SKM-1 treated with dmso at 0.1 percent for 144 hours (cell line): ENCODE results near the gene RAD51B.

Source experiments
- DNase-seq: peaks from one replicate; lab custom pipeline; 2025; ENCODE audit not compliant: unreplicated experiment; lab: John Stamatoyannopoulos, UW

Gene RAD51B

GRCh38 chr14:68638141-68638999 is 818.8 kb downstream of the RAD51B start:
- DNase-seq: no peak

GRCh38 chr14:68639000-68639757 is 819.6 kb downstream of the RAD51B start:
- no peak for DNase-seq

GRCh38 chr14:68639758-68640574 is 820.4 kb downstream of the RAD51B start:
- DNase-seq: no peak

DNA sequence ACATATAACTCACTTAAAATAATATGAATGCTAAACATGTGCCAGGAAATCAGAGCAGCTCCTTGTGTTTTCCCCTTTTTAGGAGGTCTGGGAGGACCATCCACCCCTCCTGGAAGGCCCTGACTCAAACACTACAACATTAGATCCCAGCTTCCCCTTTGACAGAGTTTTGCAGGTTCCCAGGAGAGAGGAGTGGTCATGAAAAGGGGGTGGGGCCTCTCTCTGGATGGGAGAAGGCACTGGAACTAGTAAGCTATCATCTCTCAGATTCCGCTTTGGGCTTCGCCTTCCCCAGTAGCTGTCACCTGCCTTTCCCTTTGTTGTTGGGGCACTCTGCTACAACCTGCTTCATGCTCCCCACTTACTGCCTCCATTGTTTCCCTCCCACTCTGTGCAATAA is 824.1 kb downstream of the RAD51B start:
- no peak for DNase-seq

GRCh38 chr14:68644101-68644500 is 824.5 kb downstream of the RAD51B start:
- no peak for DNase-seq

DNA sequence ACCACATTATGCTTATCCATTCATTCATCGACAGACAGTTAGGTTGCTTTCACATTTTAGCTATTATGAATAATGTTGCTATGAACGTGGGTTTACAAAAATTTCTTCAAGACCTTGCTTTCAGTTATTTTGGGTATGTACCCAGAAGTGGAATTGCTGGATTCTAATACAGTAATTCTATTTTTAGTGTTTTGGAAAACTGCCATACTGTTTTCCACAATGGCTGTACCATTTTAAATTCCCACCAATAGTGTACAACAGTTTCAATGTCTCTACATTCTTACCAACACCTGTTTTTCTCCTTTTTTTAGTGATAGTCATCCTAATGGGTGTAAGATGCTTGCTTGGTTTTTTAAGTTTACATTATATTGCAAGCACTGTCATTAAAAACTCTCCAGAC is 825.8 kb downstream of the RAD51B start:
- DNase-seq: no peak

DNA sequence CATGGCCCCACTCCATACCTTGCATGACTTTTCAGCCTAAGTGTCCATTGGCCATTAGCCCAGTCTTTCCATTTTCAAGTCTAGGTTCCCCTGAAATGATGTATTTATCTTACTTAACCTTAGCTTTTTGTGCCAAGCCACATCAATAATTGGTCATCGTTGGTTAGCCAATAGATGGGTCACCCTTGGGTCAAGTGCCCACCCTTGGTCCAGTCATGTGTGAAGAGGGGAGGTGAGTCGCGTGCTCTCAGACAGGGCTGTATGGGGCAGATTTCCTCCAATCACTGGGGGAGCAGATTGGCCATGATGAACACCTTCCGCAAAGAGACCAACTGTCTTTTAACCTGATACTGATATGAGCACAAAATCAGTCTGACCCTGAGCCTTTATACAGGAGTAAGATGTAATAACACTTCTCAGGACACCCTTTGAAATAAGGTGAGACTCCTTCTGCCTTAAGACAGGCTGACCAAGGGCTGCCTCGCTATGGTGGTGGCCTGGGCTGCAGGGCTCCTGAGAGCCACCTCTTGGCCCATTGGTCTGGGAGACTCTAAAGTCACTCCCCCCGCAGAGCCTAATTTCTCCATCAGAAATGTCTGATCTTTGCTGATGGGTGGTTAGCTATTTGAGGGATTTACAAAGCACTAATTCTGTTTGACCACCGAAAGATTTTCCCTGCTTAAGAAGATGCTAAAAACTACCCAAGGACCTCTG is 830.1 kb downstream of the RAD51B start:
- DNase-seq: no peak

DNA sequence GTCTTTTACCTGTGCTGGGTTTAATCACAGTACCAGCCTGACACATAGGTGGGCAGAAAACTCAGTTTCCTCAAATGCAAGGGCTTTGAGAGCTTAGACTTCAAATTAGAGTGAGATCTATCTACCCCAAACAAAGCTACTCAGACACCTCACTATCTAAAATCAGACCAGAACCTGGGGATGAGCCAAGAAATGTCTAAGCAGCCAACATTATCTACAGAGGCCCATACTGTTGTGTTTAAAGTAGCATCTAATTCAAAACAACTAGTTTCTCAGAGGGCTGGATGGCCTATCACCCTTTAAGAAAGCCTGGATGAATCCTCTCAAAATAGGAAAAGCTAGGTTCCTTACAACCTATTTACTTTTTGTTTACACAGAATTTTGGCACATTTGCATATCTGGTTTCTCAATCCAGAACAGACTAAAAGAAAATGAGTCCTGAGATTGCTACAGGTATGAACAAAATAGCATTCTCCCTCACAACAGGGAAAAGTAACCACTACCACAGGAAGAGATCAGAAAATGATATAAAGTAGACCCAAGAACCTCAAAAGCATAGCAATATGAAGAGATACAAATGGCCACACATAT is 830.9 kb downstream of the RAD51B start:
- DNase-seq: no peak

- DNase-seq: no peak
Measured at GRCh38 chr14:68651075-68651474, 831.5 kb downstream of the RAD51B start.

GRCh38 chr14:68651652-68652432 is 832.3 kb downstream of the RAD51B start:
- DNase-seq: no peak

GRCh38 chr14:68652433-68652690 is 832.8 kb downstream of the RAD51B start:
- DNase-seq: no peak

DNA sequence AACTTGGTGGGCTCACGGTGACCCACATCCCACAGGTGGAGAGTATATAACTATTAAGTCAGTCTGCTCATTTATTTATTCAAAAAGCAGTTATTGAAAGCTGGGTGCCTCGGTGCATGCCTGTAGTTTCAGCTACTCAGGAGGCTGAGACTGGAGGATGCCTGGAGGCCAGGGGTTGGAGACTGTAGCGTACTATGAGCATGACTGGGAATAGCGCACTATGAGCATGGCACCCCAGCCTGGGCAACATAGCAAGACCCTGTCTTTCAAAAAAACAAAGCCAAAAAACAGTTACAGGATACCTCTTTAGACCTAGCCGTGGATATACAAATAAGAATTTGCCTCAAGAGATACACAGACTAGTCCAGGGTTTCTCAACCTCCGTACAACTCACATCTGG is 833.5 kb downstream of the RAD51B start:
- DNase-seq: no peak

GRCh38 chr14:68653804-68654203 is 834.2 kb downstream of the RAD51B start:
- no peak for DNase-seq

GRCh38 chr14:68654471-68654941 is 834.9 kb downstream of the RAD51B start:
- DNase-seq: no peak

- DNase-seq: no peak
Measured at GRCh38 chr14:68655021-68655831, 835.6 kb downstream of the RAD51B start.

GRCh38 chr14:68655911-68656316 is 836.3 kb downstream of the RAD51B start:
- no peak for DNase-seq

DNA sequence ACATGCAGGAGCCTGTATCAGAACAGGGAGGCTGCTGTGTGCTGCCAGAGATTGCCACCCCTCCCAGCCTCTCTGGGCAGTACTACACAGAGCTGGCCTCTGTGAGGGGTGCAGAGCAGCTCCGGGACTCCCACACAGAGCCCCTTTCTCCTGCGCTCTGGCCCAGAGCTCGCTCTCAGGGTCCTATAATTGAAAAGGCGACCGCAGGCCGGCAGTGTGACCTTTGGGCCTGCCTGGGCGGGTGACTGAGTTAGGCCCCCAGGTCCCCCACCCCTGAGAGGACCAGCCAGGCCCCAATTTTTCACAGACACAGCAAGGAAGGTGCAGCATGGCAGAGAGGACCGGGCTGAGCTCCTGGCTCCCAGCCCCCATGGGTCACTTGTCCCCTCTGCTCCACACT is 836.9 kb downstream of the RAD51B start:
- DNase-seq: no peak

DNA sequence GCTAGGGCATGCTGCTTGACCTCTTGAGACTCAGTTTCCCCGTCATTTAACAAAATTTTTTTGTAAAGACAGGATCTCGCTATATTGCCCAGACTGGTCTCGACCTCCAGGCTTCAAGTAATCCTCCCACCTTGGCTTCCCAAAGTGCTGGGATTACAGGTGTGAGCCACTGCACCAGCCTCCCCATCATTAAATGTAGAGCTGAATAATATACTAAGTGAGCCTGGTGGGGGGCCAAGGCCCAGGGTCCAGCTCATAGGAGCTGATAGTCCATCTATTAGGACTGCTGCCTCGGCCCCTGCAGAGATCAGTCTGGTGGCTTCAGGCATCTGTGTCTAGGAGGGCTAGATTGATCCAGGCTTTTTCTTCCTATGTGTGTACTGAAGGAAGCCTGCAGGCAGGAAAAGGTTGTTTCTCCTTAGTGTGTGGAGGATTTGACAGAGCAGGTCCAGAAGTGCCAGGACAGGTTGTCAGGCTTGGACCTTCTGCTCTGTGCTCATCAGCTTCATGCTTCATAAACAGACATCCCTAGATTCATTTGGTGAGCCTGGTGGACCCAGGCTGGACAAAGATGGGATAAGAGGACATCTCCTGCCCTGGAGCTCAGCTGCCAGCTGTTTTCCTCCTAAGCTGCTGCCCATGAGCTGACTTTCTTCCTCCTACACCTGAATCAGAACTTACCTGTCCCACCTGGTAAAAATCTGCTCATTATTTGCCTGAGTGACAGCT is 837.9 kb downstream of the RAD51B start:
- DNase-seq: no peak
